Epidermal melanocyte (primary cell): ENCODE data around the gene RPS6KB2.

Experiments
- DNase-seq: peaks from one replicate; pipeline ENCODE4 v3.0.0; 2011; ENCODE audit warnings: low spot score; ENCODE audit not compliant: insufficient read length

The RPS6KB2 gene

DNA sequence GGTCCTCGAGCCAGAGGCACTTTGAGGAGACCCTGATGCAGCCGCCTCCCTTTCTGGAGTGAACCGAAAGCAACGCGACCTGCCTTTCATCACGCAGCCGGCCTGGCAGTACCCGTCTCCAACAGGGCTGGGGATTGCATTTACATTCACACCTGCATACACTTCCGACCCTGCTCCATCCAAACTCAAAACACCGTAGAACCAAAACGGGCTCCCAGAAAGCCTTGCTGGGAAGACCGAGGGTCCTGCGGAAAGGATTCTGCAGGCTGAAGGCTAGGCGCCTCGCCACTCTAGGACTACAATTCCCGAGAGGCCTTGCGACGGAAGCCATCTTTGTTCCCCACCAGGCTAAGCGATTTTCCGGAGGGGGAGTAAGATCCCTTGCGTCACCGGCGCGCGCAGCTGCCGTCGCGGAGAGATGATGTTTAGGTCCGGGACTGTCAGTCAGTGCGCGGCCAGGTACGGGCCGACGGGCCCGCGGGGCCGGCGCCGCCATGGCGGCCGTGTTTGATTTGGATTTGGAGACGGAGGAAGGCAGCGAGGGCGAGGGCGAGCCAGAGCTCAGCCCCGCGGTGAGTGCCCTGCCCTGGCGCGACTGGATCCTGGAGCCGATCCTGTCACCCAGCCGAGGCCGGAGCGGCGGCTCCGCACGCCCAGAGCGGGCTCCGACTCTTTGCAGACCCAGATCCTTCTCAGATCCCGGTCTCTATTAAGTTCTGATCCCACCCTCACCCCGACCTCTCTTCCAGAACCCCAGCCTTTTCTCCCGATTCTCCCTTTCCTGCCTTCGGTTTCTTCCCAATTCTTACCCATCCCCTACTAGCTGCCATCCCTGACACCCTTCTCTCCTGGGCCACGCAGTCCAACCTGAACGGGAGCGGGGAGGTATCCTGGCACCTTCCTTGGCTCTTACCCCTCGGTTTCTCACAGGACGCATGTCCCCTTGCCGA lies at the start of gene RPS6KB2:
Gene RPS6KB2, plus strand, starts transcription at position 443 of the 950 bp plus-strand sequence. Its CDS starts 52 bp downstream, at position 495.
- DNase-seq, result peak; percentile 100

DNA sequence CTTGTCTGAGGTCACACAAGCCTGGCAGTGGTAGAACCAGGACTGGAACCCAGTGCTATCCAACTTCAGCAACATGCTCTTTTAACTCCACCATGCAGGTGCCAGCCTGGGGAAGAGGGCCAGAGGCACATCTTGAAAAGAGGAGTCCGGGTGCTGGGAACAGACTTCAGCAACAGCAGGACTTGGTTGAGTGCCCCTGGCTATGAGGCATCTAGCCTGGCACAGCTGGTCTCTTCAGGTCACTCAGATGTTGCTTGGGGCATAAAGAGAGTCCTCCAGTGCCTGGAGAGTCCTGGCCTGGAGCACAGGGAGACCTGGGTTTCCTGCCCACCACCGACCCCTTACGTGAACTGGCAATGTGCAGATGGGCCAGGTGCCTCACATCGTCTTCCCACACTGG lies 49.8 kb upstream of the RPS6KB2 start:
- DNase-seq, result no peak

DNA sequence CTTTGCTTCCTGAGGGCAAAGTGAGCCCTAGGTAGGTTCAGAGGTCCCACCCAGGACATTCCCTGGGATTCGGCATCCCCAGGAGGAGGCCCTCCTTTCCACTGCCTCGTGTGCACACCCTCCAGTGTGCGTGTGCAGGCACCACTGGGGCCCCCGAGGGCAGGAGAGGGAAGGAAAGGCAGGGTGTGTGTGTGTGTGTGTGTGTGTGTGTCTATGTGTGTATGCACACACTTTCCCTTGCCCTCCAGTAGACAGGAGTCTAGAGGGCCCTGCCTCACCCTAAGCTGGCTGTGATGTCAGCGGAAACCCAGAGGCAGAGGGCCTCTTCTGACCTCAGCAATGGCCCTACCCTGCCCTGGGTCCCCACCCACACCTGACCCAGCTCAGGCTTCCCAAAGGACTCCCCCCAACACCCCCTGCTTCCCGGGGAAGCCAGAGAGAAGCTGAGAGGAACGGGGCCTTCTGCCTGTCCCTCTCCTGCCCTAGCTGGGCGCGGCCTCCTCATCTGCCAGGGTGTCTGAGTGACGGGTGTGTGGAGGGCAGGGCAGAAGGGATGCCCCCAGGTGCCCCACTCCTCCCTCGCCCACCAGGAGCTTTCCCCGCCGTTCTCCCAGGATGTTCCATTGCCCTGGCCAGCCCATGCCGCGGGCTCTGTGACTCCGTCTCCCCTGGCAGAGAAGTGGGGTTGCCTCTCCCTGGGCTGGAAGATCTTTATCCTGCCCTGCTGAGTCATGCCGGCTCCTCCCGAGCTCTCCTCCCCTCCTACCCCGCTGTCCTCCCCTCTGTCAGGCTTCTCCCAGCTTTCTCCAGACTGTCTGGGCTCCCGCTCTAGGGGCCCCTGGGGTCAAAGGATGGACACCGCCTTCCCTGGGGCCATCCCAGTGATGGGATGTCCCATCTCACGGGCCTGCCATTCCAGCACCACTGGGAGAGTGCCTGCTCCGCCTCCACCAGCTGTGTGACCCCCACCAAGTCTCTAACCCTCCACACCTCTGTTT lies 48.9 kb upstream of the RPS6KB2 start:
- DNase-seq, result no peak

DNA sequence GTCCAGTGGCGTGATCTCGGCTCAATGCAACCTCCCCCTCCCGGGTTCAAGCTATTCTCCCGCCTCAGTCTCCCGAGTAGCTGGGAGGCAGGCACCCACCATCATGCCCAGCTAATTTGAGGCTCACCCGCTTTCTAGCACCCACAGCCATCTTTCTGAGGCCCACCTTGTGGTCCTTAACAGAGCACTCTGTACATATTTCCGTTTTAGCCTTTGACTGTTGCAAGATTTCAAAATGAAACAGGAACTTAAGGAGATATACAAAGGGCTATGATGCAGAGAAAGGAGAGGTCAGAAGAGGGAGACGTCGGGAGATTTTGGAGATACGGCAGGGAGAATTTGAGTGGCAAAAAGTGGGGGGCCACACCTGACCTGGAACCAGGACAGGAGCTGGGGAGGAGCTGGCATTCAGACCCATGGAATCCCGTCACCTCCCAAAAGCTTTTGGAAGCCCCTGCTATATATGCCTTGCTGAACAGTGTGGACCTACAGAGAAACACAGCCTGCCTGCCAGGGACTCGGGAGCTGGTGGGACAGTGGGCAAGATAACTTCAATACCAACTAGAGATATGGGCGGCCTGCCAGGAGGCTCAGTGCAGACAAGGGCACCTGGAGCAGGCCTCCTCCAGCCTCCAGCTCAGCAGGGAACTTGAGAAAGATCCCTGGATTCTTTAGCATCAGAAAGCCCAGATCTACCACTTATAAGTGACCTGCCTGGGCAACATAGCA lies 46.9 kb upstream of the RPS6KB2 start:
- no peak for DNase-seq

DNA sequence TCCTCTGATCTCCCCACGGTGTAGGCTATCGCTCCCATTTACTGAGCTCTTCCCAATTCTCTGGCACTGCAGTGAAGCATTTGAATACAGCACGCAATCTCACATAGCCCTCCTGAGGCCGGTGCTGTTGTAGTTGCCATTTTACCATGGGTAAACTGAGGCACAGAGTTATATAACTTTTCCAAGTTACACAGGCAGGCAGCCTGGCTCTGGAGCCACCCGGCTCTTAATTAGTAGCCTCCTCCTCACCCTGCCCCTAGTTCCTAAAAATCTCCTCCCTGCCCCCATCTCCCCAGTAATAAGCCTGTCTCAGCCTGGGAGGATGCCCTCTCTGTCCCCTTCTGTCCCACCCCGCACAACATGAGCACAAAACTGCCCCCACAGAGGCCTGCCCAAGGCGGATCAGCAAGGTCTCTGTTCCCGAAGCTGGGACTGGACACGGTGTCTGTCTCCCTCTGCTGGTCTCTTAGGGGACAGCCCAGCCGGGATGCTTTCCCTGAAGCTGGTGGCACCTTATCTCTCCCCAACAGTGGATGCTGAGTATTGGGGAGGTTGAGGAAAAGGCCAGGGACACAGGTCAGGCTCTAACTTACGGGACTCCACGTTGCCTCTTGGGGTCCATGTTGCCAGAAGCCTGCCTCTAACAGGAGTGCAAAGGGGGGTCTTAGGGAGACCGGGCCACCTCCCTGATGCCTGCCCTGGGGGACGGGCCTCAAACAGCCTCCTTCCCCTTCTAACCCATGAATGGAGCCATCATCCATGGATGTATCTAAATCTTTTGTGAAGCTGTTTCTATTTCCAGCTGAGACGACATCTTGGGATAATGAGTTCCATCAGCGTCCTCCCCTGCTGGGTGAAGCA lies 45.8 kb upstream of the RPS6KB2 start:
- DNase-seq, result peak; percentile 70

DNA sequence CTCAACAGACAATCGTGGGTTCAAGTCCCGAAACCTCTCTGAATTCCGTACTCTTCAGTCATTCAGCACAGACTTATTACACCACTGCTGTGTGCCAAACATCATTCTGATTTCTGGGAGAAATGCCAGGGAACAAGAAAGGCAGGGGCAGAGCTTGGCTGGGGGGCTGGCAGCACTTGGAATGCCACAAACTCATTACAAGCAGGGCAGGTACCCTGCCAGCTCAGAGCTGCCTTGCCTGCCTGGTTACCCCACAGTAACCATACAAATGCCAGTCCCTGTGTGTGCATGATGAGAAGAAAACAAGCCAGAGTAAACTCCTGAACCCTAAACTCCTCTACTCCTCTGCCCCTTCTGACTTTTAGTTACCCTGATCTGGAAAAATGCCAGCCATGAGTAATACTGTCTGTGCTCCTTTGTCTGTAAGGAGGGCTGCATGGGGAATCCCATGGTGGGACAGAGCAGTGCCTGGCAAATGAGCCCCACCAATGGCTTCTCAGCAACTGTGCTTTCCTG lies 43.4 kb upstream of the RPS6KB2 start:
- DNase-seq, result no peak

DNA sequence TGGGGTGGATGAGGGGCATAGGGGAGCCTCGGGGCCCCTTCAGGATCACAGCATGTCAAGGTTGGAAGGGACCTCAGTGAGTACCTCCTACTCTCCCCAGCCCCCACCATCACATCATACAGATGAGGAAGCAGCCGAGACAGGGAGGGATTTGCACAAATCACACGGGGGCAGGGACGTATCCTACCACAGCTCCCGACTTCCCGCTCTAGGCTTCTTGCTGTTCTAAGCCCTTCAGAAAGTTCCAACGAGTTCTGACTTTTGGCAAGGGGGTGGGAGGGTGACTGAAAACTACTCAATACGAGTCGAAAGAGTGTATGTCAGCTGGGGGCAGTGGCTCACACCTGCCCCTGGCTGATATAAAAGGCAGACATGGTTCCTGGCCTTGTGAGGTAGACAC lies 41.2 kb upstream of the RPS6KB2 start:
- no peak for DNase-seq

DNA sequence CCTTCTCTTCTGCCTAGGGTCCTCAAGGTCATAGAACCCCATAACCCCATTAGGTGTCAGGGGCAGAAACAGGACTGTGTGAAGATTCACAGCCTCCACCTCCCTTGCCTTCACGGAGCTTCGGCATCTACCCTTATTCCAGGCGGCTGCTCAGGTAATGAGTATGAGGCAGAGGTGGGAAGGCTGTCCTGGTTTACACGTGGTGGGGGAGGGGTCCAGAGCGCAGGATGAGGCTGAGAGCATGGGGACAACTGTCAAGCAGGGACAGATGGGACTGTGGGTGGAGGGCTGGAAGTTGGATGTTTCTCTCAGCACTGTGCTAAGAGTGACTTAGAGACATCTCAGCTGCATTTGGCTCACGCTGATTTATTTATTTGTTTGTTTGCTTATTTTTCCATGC lies 40.8 kb upstream of the RPS6KB2 start:
- no peak for DNase-seq

DNA sequence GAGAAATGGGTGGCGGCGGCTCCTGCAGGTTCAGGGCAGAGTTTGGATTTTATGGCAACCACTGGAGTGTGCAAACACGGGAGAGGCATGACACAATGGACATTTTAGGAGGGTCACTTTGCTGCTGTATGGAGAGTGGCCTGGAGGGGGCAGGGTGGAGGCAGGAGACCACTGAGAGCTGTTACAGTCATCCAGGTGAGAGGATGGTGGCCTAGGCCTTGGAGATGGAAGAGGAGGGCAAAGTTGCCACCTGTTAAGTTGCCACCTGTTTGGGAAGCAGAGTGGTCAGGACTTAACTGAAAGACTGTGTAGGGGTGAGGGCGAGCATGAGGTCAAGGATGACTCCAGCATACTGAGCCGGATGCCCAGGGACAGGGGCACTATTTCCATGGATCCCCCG lies 38.8 kb upstream of the RPS6KB2 start:
- no peak for DNase-seq

DNA sequence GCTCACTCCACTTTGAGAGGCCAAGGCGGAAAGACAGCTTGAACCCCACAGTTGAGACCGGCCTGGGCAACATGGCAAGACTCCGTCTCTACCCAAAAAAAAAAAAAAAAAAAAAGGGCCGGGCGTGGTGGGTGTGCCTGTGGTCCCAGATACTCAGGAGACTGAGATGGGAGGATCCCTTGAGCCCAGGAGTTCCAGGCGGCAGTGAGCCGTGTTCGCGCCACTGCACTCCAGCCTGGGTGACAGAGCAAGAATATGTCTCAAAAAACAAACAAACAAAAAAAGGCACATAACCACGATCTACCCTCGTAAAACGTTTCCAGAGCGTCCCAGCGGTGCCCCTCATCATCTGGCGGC lies 37.4 kb upstream of the RPS6KB2 start:
- no peak for DNase-seq

DNA sequence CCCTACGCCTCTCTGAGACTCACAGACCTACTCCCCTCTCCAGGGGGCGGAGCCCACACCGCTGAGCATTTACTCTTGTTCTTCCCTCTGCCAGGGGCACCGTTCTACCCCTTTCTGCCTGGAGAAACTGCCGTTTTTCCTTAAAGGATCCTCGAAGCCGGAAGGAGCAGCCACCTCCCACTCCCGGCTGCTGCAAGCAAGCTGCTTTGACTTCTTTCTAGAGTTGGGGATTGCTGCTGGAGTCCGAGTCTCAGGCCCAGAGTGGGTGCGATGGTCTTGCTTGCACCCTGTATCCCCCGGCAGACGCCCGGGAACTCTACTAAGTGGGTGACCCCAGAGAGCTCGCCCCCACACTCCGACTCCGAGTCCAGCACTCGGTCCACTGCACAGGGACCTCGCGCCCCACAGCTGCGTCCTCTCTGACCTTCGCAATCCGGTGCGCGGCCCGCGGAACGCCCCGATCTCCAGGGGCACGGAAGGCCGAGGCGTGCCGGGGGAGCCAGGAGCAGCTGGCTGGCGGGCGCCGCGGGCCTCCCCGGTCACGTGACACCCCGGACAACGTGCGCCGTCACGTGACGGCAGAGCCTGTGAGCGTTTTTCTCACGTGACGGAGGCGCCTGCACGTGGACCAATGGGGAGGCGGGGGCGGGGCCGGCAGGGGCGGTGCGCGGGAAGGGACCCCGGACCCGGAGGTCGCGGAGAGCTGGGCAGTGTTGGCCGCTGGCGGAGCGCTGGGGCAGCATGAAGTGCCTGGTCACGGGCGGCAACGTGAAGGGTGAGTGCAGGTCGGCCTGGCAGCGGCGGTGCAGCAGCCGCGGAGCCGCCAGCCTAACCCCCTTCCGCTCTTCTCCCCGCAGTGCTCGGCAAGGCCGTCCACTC lies 36.8 kb upstream of the RPS6KB2 start, which contains the start of gene RAD9A:
Gene RAD9A, plus strand, starts transcription at position 683 of the 879 bp plus-strand sequence. Its CDS starts 59 bp downstream, at position 742.
- peak; percentile 99 for DNase-seq

DNA sequence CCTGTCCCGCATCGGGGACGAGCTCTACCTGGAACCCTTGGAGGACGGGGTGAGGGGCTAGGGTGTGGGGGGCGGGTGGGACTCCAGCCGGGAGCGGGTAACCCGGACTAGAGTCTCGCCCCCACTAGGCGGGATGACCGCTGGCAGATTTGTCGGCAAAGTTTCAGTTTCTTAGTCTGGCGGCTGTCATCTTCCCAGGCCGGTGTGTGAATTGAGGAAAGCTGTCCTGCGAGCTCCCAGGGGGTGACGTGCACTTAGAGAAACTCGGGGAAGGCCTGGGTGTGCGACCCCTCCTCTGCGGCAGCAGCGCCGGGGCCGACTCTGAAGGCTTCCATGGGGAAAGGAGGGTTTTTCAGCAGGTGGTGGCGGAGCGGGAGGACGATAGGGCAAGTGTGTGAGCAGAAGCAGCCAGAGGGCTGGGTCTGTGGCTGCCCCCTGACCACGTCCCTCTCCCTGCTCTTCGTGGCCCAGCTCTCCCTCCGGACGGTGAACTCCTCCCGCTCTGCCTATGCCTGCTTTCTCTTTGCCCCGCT lies 36.0 kb upstream of the RPS6KB2 start:
- DNase-seq, result no peak

DNA sequence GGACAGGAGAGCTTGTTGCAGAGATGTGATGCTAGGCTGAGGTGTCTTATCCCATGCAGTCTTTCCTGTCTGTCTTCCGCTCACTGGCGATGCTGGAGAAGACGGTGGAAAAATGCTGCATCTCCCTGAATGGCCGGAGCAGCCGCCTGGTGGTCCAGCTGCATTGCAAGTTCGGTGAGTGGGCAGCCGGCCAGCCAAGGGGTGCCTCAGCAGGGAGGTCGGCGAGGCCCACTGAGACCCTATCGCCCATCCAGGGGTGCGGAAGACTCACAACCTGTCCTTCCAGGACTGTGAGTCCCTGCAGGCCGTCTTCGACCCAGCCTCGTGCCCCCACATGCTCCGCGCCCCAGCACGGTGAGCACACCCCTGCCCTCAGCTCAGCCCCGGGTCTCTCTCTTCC lies 34.9 kb upstream of the RPS6KB2 start:
- DNase-seq, result no peak

DNA sequence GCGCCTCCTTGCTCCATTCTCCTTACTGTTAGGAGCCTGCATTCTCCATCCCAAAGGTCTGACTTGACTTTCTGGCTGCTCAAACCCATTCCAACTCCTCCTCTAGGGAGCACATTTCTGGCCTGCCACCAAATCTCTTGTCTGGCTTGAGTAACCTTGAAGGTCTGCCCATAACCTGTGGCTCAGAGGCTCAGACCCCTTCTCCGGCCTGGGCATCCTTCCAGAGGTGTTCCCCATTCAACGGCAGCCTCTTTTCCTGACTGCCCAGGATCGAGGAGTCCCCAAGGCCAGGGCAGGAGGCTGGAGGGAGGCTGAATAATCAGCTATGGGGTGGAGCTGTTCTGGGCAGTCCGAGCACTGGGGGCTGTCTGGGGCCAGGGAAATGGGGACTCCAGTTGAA lies 34.3 kb upstream of the RPS6KB2 start:
- DNase-seq, result no peak

DNA sequence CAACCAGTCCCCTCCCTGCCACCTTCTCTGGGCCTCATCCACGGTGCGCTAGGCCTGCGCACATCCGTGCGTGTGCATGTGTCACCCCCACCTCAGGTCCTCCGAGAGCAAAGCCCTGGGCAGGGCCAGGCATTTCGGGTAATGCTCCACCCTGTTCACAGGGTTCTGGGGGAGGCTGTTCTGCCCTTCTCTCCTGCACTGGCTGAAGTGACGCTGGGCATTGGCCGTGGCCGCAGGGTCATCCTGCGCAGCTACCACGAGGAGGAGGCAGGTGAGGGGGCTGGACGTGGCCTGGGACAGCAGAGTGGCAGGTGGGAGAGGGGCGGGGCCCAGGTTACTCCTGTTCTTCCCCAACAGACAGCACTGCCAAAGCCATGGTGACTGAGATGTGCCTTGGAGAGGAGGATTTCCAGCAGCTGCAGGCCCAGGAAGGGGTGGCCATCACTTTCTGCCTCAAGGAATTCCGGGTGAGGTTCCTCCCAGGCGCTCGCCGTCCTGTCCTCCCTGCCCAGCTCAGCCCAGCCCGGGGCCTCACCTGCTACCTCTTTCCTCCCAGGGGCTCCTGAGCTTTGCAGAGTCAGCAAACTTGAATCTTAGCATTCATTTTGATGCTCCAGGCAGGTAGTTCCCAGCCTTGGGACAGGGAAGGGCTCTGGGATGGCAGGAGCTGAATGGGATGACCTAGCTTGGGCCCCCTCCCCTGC lies 32.6 kb upstream of the RPS6KB2 start:
- DNase-seq, result no peak

DNA sequence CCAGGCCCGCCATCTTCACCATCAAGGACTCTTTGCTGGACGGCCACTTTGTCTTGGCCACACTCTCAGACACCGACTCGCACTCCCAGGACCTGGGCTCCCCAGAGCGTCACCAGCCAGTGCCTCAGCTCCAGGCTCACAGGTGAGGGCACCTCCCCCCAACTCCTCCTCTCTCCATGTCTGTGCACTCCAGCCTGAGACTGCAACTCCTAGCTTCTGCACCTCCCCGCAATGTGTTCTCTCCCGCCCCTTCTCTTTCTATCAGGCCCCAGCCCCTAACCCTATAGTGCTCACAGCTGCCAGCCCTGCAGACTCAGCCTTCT lies 32.1 kb upstream of the RPS6KB2 start:
- no peak for DNase-seq

DNA sequence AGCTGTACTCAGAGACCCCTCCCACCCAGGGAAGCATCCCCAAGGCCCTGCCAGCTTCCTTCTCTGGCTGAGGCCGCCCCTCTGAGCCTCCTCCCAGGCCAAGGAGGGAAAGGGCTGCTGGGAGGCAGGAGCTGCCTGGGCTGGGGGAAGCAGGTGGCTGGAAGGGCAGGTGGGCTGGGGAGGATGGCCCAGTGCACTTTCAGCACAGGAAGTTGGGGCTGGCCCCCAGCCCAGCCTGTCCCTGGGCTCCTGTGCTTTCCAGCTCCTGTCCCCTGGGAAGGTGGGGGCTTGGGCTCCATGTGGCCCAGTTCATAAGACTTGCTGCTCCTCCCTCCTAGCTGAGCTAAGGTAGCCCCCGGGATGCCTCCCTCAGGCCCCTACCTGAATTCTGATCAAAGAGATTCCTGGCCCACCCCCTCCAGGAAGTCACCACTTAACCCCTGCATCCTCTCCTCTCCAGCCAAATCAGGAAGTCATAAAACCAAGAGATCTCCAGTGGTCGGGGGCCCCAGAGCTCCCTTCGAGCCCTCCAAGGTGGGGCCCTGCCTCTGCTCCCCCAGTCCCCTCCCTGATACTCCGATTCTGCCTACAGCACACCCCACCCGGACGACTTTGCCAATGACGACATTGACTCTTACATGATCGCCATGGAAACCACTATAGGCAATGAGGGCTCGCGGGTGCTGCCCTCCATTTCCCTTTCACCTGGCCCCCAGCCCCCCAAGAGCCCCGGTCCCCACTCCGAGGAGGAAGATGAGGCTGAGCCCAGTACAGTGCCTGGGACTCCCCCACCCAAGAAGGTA lies 31.5 kb upstream of the RPS6KB2 start:
- no peak for DNase-seq

DNA sequence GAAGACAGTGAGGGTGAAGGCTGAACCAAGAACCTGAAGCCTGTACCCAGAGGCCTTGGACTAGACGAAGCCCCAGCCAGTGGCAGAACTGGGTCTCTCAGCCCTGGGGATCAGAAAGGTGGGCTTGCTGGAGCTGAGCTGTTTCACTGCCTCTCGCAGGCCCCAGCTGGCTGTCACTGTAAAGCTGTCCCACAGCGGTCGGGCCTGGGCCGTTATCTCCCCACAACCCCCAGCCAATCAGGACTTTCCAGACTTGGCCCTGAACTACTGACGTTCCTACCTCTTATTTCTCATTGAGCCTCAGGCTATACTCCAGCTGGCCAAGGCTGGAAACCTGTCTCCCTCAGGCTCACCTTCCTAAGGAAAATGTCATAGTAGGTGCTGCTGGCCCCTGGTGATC lies 30.8 kb upstream of the RPS6KB2 start:
- DNase-seq, result no peak
